B cell (primary cell): Measurements from ENCODE around the gene SLC51B. TPM values are rescaled to one million over a fixed set of nuclear protein-coding genes. Genes with fewer than 3 reads are reported as not detected.
"Not testable (repeated sequence)": the region's sequence is repeated elsewhere in the genome, so short reads cannot be mapped to it uniquely, and the experiment has no call there.

Experiments used
- ATAC-seq: fragments of 200-7000 bp; cut with Tn5 transposase; one replicate; pipeline ENCODE4 v1.10.0; 2021; ENCODE audit warnings: low read depth, mild to moderate bottlenecking, moderate number of reproducible peaks, moderate library complexity
- CTCF ChIA-PET: fragments of 350-600 bp; sonication (Branson Sonifier 250); formaldehyde crosslinking; loops from one replicate; lab custom pipeline; 2021; ENCODE audit warnings: antibody characterized with exemption, inconsistent platforms; lab: Charles Lee
- POLR2A ChIA-PET: fragments of 350-600 bp; sonication (Branson Sonifier 250); formaldehyde crosslinking; loops from one replicate; lab custom pipeline; 2021; ENCODE audit warnings: antibody characterized with exemption; lab: Charles Lee
- DNase-seq: peaks from one replicate; pipeline ENCODE4 v3.0.0; 2013
- H2AFZ ChIP-seq: 2 replicates; pipeline ENCODE4 v1.6.1; 2012; ENCODE audit warnings: mild to moderate bottlenecking, low read depth, low read length; ENCODE audit not compliant: insufficient read depth, poor library complexity, severe bottlenecking
- H3K27ac ChIP-seq, 2 donors: 1 replicate in 1 of 2; 2 replicates in 1 of 2; pipeline ENCODE4 v1.5.1; 2012 to 2013; ENCODE audit warnings: low read length in 2 of 2, mild to moderate bottlenecking in 2 of 2, moderate library complexity in 1 of 2
- H3K27me3 ChIP-seq, 4 experiments: fragments of 200-600 bp in 1 of 4; sonication (generic) in 1 of 4; replicated peaks in 1 of 4; 1 replicate in 2 of 4; 2 replicates in 2 of 4; pipeline versions ENCODE4 v1.6.1 to v1.7.0; 2013 to 2016; ENCODE audit warnings: low read length in 3 of 4, mild to moderate bottlenecking in 2 of 4, mixed read lengths in 1 of 4, moderate library complexity in 1 of 4; ENCODE audit not compliant: insufficient read depth in 4 of 4, control insufficient read depth in 3 of 4; ENCODE audit errors: control extremely low read depth in 1 of 4
- H3K36me3 ChIP-seq, 2 experiments: replicated peaks in 1 of 2; 1 replicate in 1 of 2; 2 replicates in 1 of 2; pipeline versions ENCODE4 v1.6.1 to v1.7.1; 2013; ENCODE audit warnings: low read length in 1 of 2; ENCODE audit not compliant: insufficient read depth in 2 of 2, control insufficient read depth in 1 of 2; ENCODE audit errors: control extremely low read depth in 1 of 2, extremely low read depth in 1 of 2
- H3K4me1 ChIP-seq, 2 donors: fragments of 200-600 bp in 1 of 2; sonication (generic) in 1 of 2; 1 replicate in 1 of 2; 2 replicates in 1 of 2; pipeline versions ENCODE4 v1.5.1 to v1.6.1; 2013 to 2017; ENCODE audit warnings: low read length in 2 of 2; ENCODE audit not compliant: control insufficient read depth in 2 of 2, insufficient read depth in 2 of 2
- H3K4me2 ChIP-seq: replicated peaks from 2 replicates; pipeline ENCODE3; 2012; ENCODE audit warnings: mild to moderate bottlenecking, low read depth, low read length; ENCODE audit not compliant: poor library complexity, severe bottlenecking
- H3K4me3 ChIP-seq, 5 experiments: fragments of 200-600 bp in 1 of 5; sonication (generic) in 1 of 5; 1 replicate in 3 of 5; 2 replicates in 2 of 5; pipeline versions ENCODE4 v1.5.1 to v1.7.0; 2011 to 2016; ENCODE audit warnings: low read length in 4 of 5, mild to moderate bottlenecking in 4 of 5, low read depth in 2 of 5, control low read depth in 1 of 5, moderate library complexity in 1 of 5; ENCODE audit not compliant: insufficient read depth in 1 of 5; ENCODE audit errors: control extremely low read depth in 1 of 5, extremely low read depth in 1 of 5
- H3K79me2 ChIP-seq: fragments of 200-600 bp; sonication (generic); one replicate; pipeline ENCODE4 v1.6.0; 2016; ENCODE audit warnings: low read length; ENCODE audit not compliant: control insufficient read depth, insufficient read depth
- H3K9ac ChIP-seq: fragments of 200-600 bp; sonication (generic); 2 replicates; pipeline ENCODE4 v1.6.1; 2017; ENCODE audit warnings: mild to moderate bottlenecking, low read length, moderate library complexity
- H3K9me3 ChIP-seq, 3 donors: one replicate each; pipeline versions ENCODE4 v1.6.1 to v1.7.1; 2013; ENCODE audit warnings: low read length in 2 of 3; ENCODE audit not compliant: control insufficient read depth in 2 of 3, insufficient read depth in 1 of 3; ENCODE audit errors: control extremely low read depth in 1 of 3
- H4K20me1 ChIP-seq: 2 replicates; pipeline ENCODE4 v1.6.0; 2012; ENCODE audit warnings: mild to moderate bottlenecking, low read length; ENCODE audit not compliant: insufficient read depth, control insufficient read depth, poor library complexity, severe bottlenecking
- H3K27ac Mint-ChIP-seq: one replicate; pipeline ENCODE4 v1.8.0; 2021; ENCODE audit warnings: mixed read lengths
- H3K27me3 Mint-ChIP-seq: one replicate; pipeline ENCODE4 v1.8.0; 2021; ENCODE audit warnings: mixed read lengths
- H3K4me1 Mint-ChIP-seq: one replicate; pipeline ENCODE4 v1.8.0; 2021; ENCODE audit warnings: mixed read lengths
- H3K4me3 Mint-ChIP-seq: one replicate; pipeline ENCODE4 v1.8.0; 2021; ENCODE audit warnings: mixed read lengths
- H3K9me3 Mint-ChIP-seq: one replicate; pipeline ENCODE4 v1.8.0; 2022; ENCODE audit warnings: mixed read lengths; ENCODE audit not compliant: insufficient read depth
- CTCF ChIP-seq: fragments of 200-600 bp; IDR thresholded peaks from one replicate; pipeline ENCODE4 v1.8.0; 2022; ENCODE audit warnings: antibody characterized with exemption, mild to moderate bottlenecking
- EZH2 ChIP-seq: IDR thresholded peaks from 2 replicates; pipeline ENCODE4 v1.6.1; 2012; ENCODE audit warnings: borderline replicate concordance, low read depth, mild to moderate bottlenecking, moderate library complexity, low read length; ENCODE audit not compliant: insufficient read depth, poor library complexity, severe bottlenecking
- WGBS: methylation state at CpG from one replicate; pipeline ENCODE4 v1.1.5; 2013; ENCODE audit warnings: missing lambda C conversion rate; ENCODE audit not compliant: insufficient coverage; 5-methylcytosine and 5-hydroxymethylcytosine counted together
- intact Hi-C: fragments of 100-400 bp; cut with micrococcal nuclease; formaldehyde crosslinking; loops from one replicate; pipeline ENCODE4 v1.10.0; 2022
- polyA plus RNA-seq: library from polyadenylated mRNA; depleted of rRNA; stranded (reverse); fragments of >200 nt; gene quantifications from 2 replicates; pipeline ENCODE4 v1.2.3, GENCODE V29; 2012
- total RNA-seq, 2 donors: library from RNA; stranded (reverse); fragments of 120-200 nt in 1 of 2; gene quantifications; 1 replicate in 1 of 2; 2 replicates in 1 of 2; pipeline versions ENCODE4 v1.2.3 to v1.2.4, GENCODE V29; 2013 to 2022

Gene SLC51B
- total and polyA plus RNA-seq, 2 donors (not counting 1 experiment from before 2014, with no cell fraction given): not detected

- TF ChIP-seq CTCF (no peak), EZH2 (no peak)
- H3K27me3 Mint-ChIP-seq: peaks cover 26% of the 10 kb centered on the region
- Histone ChIP-seq H4K20me1 (no peaks in the 10 kb centered on the region), H3K27me3 (peaks cover 0 to 16% (median 4%) of the 10 kb centered on the region in 4 experiments), H3K79me2 (no peaks in the 10 kb centered on the region), H3K9ac (no peak overlapping the region), H2AFZ (no peak overlapping the region), H3K4me1 (peaks cover 3 to 4% of the 10 kb centered on the region in 2 donors), H3K9me3 (no peaks in the 10 kb centered on the region), H3K27ac (no peak overlapping the region), H3K4me2 (no peak overlapping the region), H3K4me3 (no peak overlapping the region), H3K36me3 (no peaks in the 10 kb centered on the region)
- DNase-seq: no peak
- H3K4me1 Mint-ChIP-seq: peaks cover 10% of the 10 kb centered on the region
- no peak for ATAC-seq
- no peaks in the 10 kb centered on the region for H3K9me3 Mint-ChIP-seq
- WGBS: no CpG with 5 or more reads among the region's 1 CpG
- CTCF ChIA-PET: no interaction called here
- POLR2A ChIA-PET: no interaction called here
- no peak overlapping the region for H3K27ac Mint-ChIP-seq
- intact Hi-C loops: no loop called here
- H3K4me3 Mint-ChIP-seq: no peak overlapping the region
Measured at GRCh38 chr15:65072027-65072426, 26.8 kb downstream of the SLC51B start.

GRCh38 chr15:65072617-65073016 lies 27.4 kb downstream of the SLC51B start:
- Mint-ChIP-seq H3K9me3 (no peaks in the 10 kb centered on the region), H3K4me3 (no peak overlapping the region), H3K4me1 (peaks cover 6% of the 10 kb centered on the region), H3K27me3 (peaks cover 22% of the 10 kb centered on the region), H3K27ac (no peak overlapping the region)
- no peak for DNase-seq
- Histone ChIP-seq H2AFZ (no peak overlapping the region), H3K27me3 (peaks cover 0 to 10% (median 1%) of the 10 kb centered on the region in 4 experiments), H3K4me1 (peaks cover 0 to under 1% of the 10 kb centered on the region in 2 donors), H4K20me1 (no peaks in the 10 kb centered on the region), H3K79me2 (no peaks in the 10 kb centered on the region), H3K27ac (no peak overlapping the region), H3K9ac (no peak overlapping the region), H3K36me3 (no peaks in the 10 kb centered on the region), H3K4me3 (no peak overlapping the region), H3K4me2 (no peak overlapping the region), H3K9me3 (peaks cover 0 to 4% (median 0%) of the 10 kb centered on the region in 3 donors)
- no peak for ATAC-seq
- 100% methylated on average over 2 of the region's 3 CpGs for WGBS
- intact Hi-C loops: no loop called here
- TF ChIP-seq CTCF: no peak
- ChIA-PET POLR2A (no interaction called here), CTCF (no interaction called here)

GRCh38 chr15:65074946-65075345 lies 29.8 kb downstream of the SLC51B start:
- H3K27ac Mint-ChIP-seq, H3K79me2 ChIP-seq, H3K4me1 ChIP-seq, H3K36me3 ChIP-seq, CTCF ChIA-PET, H3K9ac ChIP-seq, intact Hi-C loops, H2AFZ ChIP-seq, DNase-seq, ATAC-seq, H3K4me3 Mint-ChIP-seq, H3K9me3 ChIP-seq, H3K9me3 Mint-ChIP-seq, H3K4me3 ChIP-seq, H3K4me1 Mint-ChIP-seq, POLR2A ChIA-PET, H3K27ac ChIP-seq, H3K4me2 ChIP-seq, H4K20me1 ChIP-seq: not testable (repeated sequence)
- H3K27me3 Mint-ChIP-seq: peaks cover 26% of the 10 kb centered on the region
- H3K27me3 ChIP-seq: peaks cover 0 to 19% (median 5%) of the 10 kb centered on the region in 4 experiments
- WGBS: 99% methylated on average over 11 of the region's 22 CpGs
